ENCODE measurements around the gene LMX1B.

The LMX1B gene

DNA sequence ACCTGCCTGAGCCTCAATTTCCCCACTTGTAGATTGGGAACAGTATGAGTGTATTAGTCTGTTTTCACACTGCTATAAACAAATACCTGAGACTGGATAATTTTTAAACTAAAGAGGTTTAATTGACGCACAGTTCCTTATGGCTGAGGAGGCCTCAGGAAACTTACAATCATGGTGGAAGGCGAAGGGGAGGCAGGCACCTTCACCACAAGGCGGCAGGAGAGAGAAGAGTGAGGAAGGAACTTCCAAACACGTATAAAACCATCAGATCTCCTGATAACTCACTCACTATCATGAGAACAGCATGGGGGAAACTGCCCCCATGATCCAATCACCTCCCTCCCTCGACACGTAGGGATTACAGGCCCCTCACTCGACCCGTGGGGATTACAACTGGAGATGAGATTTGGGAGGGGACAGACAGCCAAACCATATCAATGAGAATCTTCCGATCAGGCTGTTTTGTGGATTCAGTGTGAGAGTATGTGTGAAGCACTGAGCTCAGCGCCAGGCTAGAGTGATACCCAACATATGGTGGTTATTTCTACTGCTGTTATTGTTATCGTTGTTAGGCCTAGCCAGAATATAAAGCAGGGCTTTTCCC is 14.6 kb upstream of the LMX1B start:
- CTCF ChIA-PET, result no interaction called here
- DNase-seq (ENCODE audit: extremely low spot score), result no peak

GRCh38 chr9:126604059-126605055 is 9.4 kb upstream of the LMX1B start:
- CTCF ChIA-PET, result interaction anchor here (1.2 to 1.7 kb wide), 2 partner anchors 11 to 46 kb away, joined by 3 to 5 read pairs; no protein-coding TSS in a partner anchor
- POLR2A ChIA-PET, result no interaction called here
- TF ChIP-seq, protein P1, sequence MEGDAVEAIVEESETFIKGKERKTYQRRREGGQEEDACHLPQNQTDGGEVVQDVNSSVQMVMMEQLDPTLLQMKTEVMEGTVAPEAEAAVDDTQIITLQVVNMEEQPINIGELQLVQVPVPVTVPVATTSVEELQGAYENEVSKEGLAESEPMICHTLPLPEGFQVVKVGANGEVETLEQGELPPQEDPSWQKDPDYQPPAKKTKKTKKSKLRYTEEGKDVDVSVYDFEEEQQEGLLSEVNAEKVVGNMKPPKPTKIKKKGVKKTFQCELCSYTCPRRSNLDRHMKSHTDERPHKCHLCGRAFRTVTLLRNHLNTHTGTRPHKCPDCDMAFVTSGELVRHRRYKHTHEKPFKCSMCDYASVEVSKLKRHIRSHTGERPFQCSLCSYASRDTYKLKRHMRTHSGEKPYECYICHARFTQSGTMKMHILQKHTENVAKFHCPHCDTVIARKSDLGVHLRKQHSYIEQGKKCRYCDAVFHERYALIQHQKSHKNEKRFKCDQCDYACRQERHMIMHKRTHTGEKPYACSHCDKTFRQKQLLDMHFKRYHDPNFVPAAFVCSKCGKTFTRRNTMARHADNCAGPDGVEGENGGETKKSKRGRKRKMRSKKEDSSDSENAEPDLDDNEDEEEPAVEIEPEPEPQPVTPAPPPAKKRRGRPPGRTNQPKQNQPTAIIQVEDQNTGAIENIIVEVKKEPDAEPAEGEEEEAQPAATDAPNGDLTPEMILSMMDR (IDR thresholded peaks at IDR 0.05; ENCODE audit: control extremely low read depth, extremely low read depth, low read depth, missing control alignments), result no peak

More for the DNA sequence above, 14.6 kb upstream of the LMX1B start:
- POLR2A ChIA-PET, result no interaction called here
- TF ChIP-seq, protein P1 (IDR thresholded peaks at IDR 0.05; ENCODE audit: control extremely low read depth, extremely low read depth, low read depth, missing control alignments), result no peak

GRCh38 chr9:126605792-126606482 is 7.8 kb upstream of the LMX1B start:
- ChIA-PET POLR2A (no interaction called here), CTCF (no interaction called here)
- DNase-seq (ENCODE audit: extremely low spot score), result no peak
- TF ChIP-seq, protein P1 (IDR thresholded peaks at IDR 0.05; ENCODE audit: control extremely low read depth, extremely low read depth, low read depth, missing control alignments), result no peak

More at GRCh38 chr9:126604059-126605055, 9.4 kb upstream of the LMX1B start:
- no peak for DNase-seq (ENCODE audit: extremely low spot score)

GRCh38 chr9:126606483-126606870 is 7.3 kb upstream of the LMX1B start:
- ChIA-PET POLR2A (no interaction called here), CTCF (no interaction called here)
- no peak for DNase-seq (ENCODE audit: extremely low spot score)
- TF ChIP-seq, protein P1 (IDR thresholded peaks at IDR 0.05; ENCODE audit: control extremely low read depth, extremely low read depth, low read depth, missing control alignments), result no peak

- POLR2A ChIA-PET, result no interaction called here
- no peak for DNase-seq (ENCODE audit: extremely low spot score)
- TF ChIP-seq, protein P1 (IDR thresholded peaks at IDR 0.05; ENCODE audit: control extremely low read depth, extremely low read depth, low read depth, missing control alignments), result no peak
- CTCF ChIA-PET, result no interaction called here
Measured at GRCh38 chr9:126607086-126607485, 6.6 kb upstream of the LMX1B start.

- TF ChIP-seq, protein P1 (IDR thresholded peaks at IDR 0.05; ENCODE audit: control extremely low read depth, extremely low read depth, low read depth, missing control alignments), result no peak
- CTCF ChIA-PET, result interaction anchor here (1.1 to 1.3 kb wide), 2 partner anchors 10 to 95 kb away, joined by 3 to 4 read pairs; no protein-coding TSS in a partner anchor
- POLR2A ChIA-PET, result no interaction called here
- no peak for DNase-seq (ENCODE audit: extremely low spot score)
Measured at GRCh38 chr9:126607731-126608130, 6.0 kb upstream of the LMX1B start.

Measured in GM10248 (cell line).